HG03432 (cell line): ENCODE results near the gene PITX3.
A peak's percentile ranks its signal among the peaks of the same experiment; 100 is the strongest.
"Not testable (repeated sequence)": the region's sequence is repeated elsewhere in the genome, so short reads cannot be mapped to it uniquely, and the experiment has no call there.

ENCODE experiments used
- ATAC-seq: cut with Tn5 transposase; IDR thresholded peaks from one replicate; pipeline ENCODE4 v1.9.1; 2021; ENCODE audit warnings: mild to moderate bottlenecking, moderate library complexity; ENCODE audit not compliant: unreplicated experiment

The PITX3 gene

DNA sequence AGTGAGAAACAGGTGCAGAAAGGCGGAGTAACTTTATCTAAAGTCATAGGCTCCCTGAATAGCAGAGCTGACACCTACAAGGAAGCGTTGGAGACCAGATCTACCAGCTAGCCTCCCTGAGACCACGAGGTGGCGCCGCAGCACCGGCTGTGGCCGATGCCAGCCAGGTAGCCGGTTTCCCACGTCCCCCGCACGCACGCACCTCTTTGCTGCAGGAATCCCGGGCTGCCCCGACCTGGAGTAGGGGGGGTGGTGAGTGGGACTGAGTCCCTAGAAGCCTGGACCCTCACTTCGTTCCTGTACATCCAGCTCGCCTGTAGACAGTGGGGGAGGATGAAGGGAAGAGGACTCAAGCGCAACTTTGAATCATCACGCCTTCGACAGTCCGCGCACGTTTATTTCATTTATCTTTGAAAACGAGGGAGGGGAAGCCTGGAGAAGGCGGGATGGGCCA lies 11.5 kb downstream of the PITX3 start:
- ATAC-seq, result peak; percentile 44

GRCh38 chr10:102227050-102227449 lies 14.3 kb downstream of the PITX3 start:
- no peak for ATAC-seq

DNA sequence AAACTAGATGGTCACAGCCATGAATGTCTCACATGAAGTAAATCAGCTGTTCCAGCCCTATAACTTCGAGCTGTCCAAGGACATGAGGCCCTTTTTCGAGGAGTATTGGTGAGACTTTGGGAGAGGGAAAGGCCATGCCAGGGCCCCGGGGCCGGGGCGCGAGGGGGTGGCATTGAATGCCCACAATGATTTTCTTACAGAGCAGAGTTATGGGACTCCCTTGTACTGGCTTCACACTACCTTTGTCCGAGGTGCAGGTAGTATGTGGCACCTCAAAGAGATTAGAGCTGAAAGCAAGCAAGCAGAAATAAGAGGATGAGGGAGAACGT lies 14.8 kb downstream of the PITX3 start:
- ATAC-seq, result no peak

DNA sequence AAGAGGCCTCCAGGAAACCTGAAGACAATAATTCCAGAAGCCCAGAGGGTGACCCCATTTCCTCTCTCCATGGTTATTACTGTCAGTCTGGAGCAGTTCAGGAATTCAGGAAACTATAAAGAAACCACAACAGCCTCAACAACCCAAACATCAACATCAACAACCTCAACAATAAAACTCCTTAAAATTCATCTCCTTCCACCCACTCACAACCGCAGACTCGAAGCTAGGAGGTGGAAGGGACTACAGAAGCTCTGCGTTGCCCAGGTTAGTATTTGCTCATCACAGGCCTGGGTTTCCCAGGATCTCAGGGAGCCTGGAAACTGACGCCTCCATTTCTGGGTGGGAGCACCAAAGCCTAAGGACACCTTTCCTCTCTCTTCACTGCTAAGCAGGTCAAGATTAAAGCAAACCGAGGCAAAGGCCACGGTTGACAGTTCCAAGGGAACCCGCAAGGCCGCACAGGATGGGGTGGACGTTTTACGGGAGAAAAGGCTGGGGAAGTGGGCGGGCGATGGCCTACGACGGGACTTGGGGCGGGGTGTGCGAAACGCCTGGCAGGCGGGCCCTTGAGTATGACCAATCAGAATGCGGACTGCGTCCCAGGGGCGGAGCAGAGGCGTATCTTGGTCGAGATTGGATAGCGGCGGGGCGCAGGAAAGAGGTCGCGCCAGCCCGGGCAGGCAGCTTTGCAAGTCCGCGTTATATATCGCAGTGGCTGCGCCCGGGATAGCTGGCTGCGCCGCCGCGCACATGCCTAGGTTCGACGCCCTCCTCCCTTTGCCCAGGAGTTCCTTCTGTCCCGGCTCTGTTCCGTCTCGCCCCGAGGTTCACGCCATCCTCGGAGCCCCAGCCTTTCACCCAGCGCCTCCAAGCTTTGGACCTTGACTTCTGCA lies 15.4 kb downstream of the PITX3 start, which contains the start of gene ELOVL3:
TSS of gene ELOVL3 (plus strand) at position 654 of the 896 bp plus-strand sequence. CDS start 250 bp downstream, outside the sequence.
- peak; percentile 83 for ATAC-seq

DNA sequence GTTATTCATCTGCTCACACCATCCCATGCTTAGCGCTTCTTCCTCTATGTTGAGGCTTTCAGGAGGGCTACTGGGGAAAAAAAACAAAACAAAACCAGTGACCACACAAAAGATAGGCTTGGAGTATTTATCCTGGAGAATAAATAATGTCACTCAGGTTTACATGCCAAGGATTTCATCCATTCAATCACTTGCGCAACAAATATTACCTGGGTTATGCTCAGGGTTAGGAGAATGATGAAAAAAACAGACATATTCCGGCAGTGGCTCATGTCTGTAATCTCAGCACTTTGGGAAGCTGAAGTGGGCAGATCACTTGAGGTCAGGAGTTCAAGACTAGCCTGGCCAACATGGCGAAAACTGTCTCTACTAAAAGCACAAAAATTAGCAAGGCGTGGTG lies 18.5 kb downstream of the PITX3 start:
- ATAC-seq, result no peak

DNA sequence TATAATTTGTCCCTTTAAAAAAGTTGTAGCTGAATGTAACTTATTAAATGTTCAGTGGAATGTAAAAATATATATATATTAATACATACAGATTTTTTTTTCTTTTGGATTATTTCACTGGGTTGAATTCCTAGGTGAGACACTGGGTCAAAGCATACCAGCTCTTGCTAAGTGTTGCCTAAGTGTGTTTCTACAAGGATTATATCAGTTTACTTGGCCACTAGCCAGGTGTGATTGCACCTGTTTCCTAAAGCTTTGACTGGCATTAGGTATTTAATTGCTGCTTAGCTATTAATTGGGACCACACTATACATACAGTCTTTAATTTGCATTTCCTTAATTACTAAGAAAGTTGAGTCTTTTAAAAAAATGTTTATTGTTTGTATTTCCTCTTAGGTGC lies 20.7 kb downstream of the PITX3 start:
- no peak for ATAC-seq

DNA sequence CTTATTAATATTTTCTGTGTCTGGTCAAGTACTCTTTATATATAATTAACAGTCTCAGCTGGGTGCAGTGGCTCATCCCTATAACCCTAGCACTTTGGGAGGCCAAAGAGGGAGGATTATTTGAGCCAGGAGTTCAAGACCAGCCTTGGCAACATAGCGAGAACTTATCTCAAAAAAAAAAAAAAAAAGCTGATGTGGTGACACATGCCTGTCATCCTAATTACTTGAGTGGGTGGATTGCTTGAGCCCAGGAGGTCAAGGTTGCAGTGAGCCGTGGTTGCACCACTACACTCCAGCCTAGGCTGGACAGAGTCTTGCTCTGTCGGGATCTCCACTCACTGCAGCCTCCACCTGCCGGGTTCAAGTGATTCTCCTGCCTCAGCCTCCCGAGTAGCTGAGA lies 21.9 kb downstream of the PITX3 start:
- no peak for ATAC-seq

DNA sequence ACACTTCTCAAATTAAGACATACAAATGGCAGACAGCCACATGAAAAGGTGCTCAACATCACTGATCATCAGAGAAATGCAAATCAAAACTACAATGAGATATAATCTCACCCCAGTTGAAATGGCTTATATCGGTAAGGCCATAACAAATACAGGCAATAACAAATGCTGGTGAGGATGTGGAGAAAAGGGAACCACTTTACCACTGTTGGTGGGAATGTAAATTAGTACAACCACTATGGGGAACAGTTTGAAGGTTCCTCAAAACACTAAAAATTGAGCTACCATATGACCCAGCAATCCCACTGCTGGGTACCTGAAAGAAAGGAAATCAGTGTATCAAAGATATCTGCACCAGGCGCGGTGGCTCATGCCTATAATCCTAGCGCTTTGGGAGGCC lies 27.7 kb downstream of the PITX3 start:
- not testable (repeated sequence) for ATAC-seq

GRCh38 chr10:102211615-102212299 lies 29.6 kb downstream of the PITX3 start:
- no peak for ATAC-seq

DNA sequence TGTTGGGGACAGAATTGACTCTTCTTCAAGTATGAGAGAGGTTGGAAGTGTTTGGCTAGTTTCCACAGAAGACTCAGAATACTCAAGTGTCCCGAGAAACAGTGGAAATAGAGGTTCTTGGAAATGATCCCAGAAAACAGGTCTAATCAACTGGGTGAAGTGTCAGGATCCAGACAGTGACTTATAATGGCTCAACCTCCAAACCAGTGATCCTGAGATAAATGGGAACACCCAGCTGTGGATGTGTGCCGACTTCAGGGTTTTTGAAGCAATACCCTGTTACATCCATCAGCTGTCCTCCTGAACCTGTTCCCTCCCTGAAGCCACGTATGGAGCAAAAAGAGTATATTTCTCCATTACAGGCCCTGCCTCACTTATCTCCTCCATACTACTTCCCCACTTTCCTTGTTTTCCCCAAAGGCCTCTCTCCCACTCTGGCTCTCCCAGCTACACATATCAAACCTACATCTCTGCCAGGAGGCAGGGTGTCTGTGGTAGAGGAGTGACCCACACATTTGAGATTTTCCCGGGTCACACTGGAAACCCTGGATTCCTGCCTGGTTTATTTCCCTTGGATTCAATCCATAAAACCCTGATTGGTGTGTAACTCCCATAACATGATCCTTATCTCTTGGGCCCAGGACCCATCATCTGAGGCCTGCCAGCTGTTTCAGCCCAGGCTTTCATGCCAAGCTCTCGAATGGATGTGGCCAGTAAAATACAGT lies 32.8 kb downstream of the PITX3 start:
- ATAC-seq, result no peak

DNA sequence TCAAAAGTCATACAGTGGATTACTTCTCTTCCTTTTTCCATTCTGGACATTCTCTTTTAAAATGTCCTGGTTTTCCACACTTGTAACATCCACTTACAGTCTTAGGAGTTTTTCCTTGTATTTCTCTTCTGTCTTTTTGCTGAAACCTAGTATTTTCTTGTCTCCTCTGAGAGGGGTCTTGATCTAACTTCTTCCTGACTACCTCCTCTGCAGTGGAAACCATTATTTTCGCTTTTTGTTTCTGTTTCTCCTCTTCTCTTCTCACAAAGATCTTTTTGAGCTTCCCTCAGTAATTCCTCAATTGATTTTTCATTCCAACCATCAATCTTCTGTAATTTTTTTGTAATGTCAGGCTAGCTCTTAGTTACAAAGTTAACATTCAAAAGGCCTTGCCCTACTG lies 38.9 kb downstream of the PITX3 start:
- no peak for ATAC-seq

DNA sequence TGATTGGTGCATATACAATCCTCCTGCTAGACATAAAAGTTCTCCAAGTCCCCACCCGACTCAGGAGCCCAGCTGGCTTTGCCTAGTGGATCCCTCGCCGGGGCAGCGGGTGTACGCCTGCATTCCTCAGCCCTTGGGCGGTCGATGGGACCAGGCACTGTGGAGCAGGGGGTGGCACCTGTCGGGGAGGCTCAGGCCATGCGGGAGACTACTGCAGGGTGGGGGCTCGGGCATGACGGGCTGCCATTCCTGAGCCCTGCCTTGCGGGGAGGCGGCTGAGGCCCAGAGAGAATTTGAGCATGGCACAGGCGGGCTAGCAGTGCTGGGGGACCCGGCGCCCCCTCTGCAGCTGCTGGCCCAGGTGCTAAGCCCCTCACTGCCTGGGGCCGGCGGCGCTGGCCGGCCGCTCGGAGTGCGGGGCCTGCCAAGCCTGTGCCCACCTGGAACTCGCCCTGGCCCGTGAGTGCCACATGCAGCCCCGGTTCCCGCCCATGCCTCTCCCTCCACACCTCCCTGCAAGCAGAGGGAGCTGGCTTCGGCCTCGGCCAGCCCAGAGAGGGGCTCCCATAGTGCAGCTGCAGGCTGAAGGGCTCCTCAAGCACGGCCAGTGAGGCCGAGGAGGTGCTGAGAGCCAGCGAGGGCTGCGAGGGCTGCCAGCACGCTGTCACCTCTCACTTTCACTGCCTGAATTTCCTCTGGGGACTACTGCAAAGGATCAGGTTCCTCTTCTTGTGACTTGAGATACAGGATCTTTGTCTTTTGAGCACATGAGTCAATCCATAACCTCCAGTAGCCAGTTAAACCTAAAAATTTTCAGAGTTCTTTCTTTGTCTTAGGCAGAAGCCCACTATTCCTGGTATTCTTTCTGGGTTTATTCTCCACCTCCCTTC lies 40.3 kb downstream of the PITX3 start:
- no peak for ATAC-seq

DNA sequence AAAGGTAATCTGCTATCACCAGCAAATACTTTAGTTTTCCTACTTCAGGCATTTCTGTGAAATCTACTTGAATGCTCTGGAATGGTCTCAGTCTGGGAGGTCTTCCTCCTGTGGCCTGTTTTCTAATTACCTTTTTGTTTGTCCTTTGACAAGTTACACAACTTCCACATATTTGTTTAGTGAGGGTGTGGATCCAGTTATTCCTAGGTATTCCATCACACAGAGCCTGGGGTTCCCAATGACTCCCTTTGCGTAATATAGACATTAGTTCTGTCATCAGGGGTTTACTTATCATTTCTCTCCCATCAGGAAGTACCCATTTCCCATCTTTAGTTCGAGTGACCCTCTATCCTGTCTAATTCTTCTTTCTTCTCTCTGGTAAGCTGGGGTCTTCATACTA lies 43.3 kb downstream of the PITX3 start:
- no peak for ATAC-seq

GRCh38 chr10:102196893-102197292 lies 44.4 kb downstream of the PITX3 start:
- no peak for ATAC-seq

DNA sequence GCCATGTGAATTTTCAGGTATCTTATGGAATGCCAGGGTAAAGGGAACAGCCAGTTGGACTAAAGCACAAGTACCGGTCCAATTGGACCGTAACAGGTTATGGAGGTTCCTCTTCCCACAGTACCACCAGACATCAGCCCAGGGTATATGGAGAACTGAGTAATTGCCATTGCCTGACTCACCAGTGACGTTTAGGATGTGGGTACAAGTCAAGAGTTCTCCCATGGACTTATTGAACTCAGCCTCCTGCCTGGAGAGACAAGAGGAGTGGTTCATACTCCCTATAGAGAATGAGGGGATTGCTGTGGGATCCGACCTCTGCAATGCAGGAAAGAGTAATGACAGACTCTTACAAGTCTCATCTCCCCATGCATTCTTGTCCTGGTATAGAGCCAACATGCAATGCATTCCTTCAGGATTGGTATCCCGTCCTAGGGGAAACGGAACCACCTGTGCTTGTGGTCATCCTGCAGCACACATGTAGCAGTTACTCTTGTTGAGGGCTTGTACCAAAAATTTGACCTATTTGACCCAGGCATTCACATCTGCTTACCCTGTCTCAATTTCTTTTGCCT lies 45.9 kb downstream of the PITX3 start:
- ATAC-seq, result no peak

- no peak for ATAC-seq
These were observed 49.4 kb downstream of the PITX3 start for GRCh38 chr10:102191956-102192355.

- ATAC-seq, result not testable (repeated sequence)
These were observed 52.1 kb downstream of the PITX3 start for GRCh38 chr10:102188941-102189898.

- ATAC-seq, result no peak
These were observed 52.9 kb downstream of the PITX3 start for GRCh38 chr10:102188298-102188940.
